GM10266 (cell line): ENCODE data around the gene TNS1.

Experiments used
- DNase-seq: peaks from one replicate; pipeline ENCODE4 v3.0.0; 2012; ENCODE audit errors: extremely low spot score
- CTCF ChIP-seq: IDR thresholded peaks from 2 replicates; pipeline ENCODE4 v1.5.1; 2012; ENCODE audit warnings: mild to moderate bottlenecking, low read depth; ENCODE audit not compliant: control insufficient read depth, insufficient read depth; ENCODE audit errors: missing control alignments

The TNS1 gene

GRCh38 chr2:217751192-217751591, 251.6 kb downstream of the TNS1 start:
- DNase-seq: no peak
- TF ChIP-seq CTCF: no peak
